ENCODE data around the gene RARB.

RARB gene

DNA sequence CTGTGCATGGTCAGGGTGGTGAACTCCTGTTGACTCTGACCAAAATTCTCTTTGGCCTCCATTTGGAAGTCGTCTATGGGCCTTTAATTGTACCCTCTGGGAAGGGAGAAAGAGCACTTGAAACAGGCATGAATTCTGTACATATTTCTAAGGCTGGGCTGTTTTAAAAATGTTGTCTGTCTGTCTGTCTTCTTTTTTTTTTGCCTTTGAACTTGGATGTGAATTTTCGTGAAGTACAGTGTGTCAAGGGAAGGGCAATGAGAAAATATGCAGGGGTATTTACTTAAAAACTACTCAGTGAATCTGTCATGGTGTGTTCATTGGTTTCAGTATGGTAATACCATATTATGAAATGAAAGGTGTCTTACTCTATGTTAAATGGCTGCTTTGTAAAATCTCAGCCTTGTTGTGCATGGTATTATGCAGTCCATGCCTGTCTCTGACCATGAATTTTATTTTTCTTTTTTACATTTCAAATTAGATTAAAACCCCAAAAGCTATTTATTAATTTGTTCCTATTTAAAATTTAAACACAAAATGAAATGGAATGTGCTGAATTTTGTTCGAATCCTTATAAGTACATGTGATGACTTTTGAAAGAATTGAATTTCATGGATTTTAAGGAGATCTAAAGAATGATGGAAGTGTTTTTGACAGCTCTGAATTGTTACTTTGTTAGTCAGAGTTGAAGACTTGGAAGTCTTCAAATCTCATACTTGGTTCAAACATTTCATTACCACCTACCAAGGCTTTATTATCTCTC lies 51.1 kb downstream of the RARB start:
- H3K4me3 ChIP-seq (ENCODE audit: low read length): no peak overlapping the region
- DNase-seq (ENCODE audit: low read depth): no peak
- TF ChIP-seq, protein P1, sequence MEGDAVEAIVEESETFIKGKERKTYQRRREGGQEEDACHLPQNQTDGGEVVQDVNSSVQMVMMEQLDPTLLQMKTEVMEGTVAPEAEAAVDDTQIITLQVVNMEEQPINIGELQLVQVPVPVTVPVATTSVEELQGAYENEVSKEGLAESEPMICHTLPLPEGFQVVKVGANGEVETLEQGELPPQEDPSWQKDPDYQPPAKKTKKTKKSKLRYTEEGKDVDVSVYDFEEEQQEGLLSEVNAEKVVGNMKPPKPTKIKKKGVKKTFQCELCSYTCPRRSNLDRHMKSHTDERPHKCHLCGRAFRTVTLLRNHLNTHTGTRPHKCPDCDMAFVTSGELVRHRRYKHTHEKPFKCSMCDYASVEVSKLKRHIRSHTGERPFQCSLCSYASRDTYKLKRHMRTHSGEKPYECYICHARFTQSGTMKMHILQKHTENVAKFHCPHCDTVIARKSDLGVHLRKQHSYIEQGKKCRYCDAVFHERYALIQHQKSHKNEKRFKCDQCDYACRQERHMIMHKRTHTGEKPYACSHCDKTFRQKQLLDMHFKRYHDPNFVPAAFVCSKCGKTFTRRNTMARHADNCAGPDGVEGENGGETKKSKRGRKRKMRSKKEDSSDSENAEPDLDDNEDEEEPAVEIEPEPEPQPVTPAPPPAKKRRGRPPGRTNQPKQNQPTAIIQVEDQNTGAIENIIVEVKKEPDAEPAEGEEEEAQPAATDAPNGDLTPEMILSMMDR (conservative IDR thresholded peaks at IDR 0.05; ENCODE audit: low read length): no peak

DNA sequence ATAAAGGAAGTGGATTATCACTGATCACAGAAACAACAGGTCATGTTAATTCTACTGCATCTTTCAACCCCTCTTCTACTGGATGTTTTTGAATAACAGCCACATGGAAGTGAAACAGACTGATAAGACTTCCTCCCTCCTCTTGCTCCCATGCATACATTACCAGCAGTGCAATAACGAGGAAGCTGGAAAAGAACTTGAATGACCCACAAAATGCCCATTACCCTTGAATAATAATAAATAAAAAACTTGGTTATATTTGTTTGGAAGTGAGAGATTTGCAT lies 51.6 kb downstream of the RARB start:
- DNase-seq (ENCODE audit: low read depth): no peak
- H3K4me3 ChIP-seq (ENCODE audit: low read length): no peak overlapping the region
- TF ChIP-seq, protein P1 (conservative IDR thresholded peaks at IDR 0.05; ENCODE audit: low read length): no peak

DNA sequence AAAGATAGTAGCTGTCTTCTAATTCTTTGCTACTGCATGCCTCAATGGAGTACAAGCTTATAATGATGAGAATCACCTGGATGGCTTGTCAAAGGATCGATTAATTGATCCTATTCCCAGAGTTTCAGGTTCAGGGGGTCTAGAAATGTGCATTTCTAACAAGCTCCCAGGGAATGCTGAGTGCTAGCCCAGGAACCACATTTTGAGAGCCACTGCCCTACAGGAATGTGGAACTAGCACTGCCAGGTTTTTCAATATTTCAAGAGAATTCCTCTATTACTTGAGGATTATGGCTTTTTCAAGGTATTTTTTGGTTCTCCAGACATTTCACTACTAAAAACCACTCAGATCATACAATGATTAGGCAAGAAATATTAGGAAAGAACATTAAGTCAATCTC lies 52.7 kb downstream of the RARB start:
- TF ChIP-seq, protein P1 (conservative IDR thresholded peaks at IDR 0.05; ENCODE audit: low read length): no peak
- DNase-seq (ENCODE audit: low read depth): no peak
- H3K4me3 ChIP-seq (ENCODE audit: low read length): no peak overlapping the region

DNA sequence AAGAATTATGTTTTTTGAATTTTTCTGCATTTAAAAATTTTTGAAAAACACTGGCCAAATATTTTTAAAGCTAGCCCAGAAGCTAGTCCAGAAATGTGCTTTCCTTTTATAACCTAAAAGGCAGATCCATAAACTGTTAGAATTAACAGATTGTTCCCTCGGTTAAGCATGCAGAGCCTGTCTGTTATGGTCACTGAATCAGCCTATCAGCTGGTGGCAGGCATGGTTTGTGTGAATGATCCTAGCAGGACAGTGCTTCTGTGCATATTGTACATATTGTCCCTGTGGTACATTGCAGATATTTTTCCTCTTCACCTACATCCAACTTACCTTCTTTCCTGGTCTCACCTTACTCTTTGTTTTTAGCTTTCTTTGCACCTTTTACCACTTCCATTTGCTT lies 53.3 kb downstream of the RARB start:
- no peak overlapping the region for H3K4me3 ChIP-seq (ENCODE audit: low read length)
- TF ChIP-seq, protein P1 (conservative IDR thresholded peaks at IDR 0.05; ENCODE audit: low read length): no peak
- DNase-seq (ENCODE audit: low read depth): no peak

DNA sequence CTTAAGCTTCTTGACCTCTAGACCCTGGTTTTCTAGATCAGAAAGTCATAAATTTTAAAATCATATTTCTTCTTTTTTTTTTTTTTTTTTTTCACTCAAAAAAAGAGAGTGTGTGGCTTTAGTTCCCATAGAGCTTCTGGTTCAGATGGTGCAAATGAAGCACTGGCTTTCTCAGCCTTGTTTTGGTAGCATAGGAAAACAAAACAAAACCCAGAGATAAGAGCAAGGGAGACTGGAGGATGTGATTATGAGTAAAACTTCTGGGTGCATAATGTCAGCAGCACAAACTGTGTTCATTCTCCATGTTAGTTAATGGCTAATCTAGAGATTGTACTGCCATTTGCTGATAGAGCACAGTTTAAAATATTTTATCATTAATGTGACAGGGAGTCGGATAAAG lies 55.4 kb downstream of the RARB start:
- no peak for DNase-seq (ENCODE audit: low read depth)
- H3K4me3 ChIP-seq (ENCODE audit: low read length): no peak overlapping the region
- TF ChIP-seq, protein P1 (conservative IDR thresholded peaks at IDR 0.05; ENCODE audit: low read length): no peak

DNA sequence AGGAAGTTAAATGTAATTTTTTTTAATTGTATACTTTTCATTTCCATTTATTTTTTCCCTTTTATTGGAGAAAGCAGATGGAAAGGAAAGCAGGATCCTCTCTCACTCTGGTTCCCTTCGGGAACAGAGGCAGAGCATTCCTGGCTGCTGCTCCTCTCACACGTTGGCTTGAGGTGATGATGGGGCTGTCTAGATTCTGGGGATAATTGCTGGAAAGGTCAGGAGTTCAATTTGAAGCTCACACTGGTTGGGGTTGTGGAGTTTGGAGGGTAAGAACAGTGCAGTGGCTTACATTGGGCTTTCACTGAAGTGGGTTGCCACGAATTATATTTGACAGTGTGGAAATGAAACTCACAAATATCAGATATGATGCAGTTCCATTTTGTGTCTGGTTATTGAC lies 57.6 kb downstream of the RARB start:
- TF ChIP-seq, protein P1 (conservative IDR thresholded peaks at IDR 0.05; ENCODE audit: low read length): no peak
- DNase-seq (ENCODE audit: low read depth): no peak
- H3K4me3 ChIP-seq (ENCODE audit: low read length): no peak overlapping the region

DNA sequence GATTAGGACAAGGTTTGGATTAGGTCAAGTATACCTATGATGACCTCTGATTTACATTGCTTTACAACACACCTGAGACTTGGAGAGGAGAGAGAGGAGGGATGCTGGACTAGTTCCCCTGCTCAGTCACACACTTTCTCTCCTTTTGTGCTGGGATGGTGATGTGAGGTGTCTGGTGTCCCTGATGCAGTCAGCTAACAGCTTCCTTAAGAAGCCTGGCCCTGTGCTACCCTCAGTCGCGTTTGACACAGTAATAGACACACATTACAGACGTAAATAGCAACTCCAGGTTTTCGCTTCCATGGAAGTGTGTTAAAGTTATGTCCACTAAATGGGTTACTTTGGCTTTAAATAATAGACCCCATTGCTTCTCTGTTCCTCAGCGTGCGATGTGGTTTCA lies 58.9 kb downstream of the RARB start:
- no peak for DNase-seq (ENCODE audit: low read depth)
- H3K4me3 ChIP-seq (ENCODE audit: low read length): no peak overlapping the region
- TF ChIP-seq, protein P1 (conservative IDR thresholded peaks at IDR 0.05; ENCODE audit: low read length): no peak
